ENCODE data around the gene ELL3. TPM values are rescaled to one million over a fixed set of nuclear protein-coding genes. Genes with fewer than 3 reads are reported as not detected.
A peak's percentile ranks its signal among the peaks of the same experiment; 100 is the strongest.
"Not testable (repeated sequence)": the region's sequence is repeated elsewhere in the genome, so short reads cannot be mapped to it uniquely, and the experiment has no call there.

ELL3 gene
- total RNA-seq (2022): 1.3 and 2.0 TPM in 2 replicates
- Bru-seq, nascent RNA: percentile 2 among the genes with signal in this experiment
- percentile 20 among the genes with signal in this experiment for BruChase-seq, experiment 1, labeled RNA remaining after a 6-hour chase
- BruChase-seq, experiment 2, labeled RNA remaining after a 2-hour chase: percentile 6 among the genes with signal in this experiment
- long read RNA-seq, partial matches to known transcripts: 0 of 2 reads
- long read RNA-seq, other reads (novel, unspliced or antisense): 0 of 2 reads

- BruUV-seq (replicated peaks): no TSS peak
- H3K4me1 Mint-ChIP-seq (ENCODE audit: low read depth, unreplicated experiment): no peaks in the 10 kb centered on the region
- H3K9me3 Mint-ChIP-seq (ENCODE audit: low read depth, unreplicated experiment): no peaks in the 10 kb centered on the region
- TF ChIP-seq CTCF (IDR thresholded peaks at IDR 0.05; ENCODE audit: unreplicated experiment): no peak
- CTCF ChIA-PET: interaction anchor here (0.6 to 0.8 kb wide), 4 partner anchors 14 to 1037 kb away, joined by 3 to 9 read pairs (median 4); no protein-coding TSS in a partner anchor
- intact Hi-C loops (cut with micrococcal nuclease; ENCODE audit: unreplicated experiment): no loop called here
- DNase-seq: peak; percentile 71
- H3K36me3 Mint-ChIP-seq (ENCODE audit: insufficient read depth, unreplicated experiment): peaks cover 49% of the 10 kb centered on the region
- H3K27me3 Mint-ChIP-seq (ENCODE audit: unreplicated experiment): no peaks in the 10 kb centered on the region
- H3K4me3 Mint-ChIP-seq (ENCODE audit: low read depth, unreplicated experiment): peak within 1 kb of the TSS; percentile 74
- H3K27ac Mint-ChIP-seq (ENCODE audit: unreplicated experiment): peak within 1 kb of the TSS; percentile 79
Observed at GRCh38 chr15:43776718-43777266, at the start of gene ELL3. ELL3 (minus strand) TSS chr15:43776966; CDS start chr15:43776901, 65 bp downstream.

GRCh38 chr15:43826029-43826507 lies 49.3 kb upstream of the ELL3 start:
- Mint-ChIP-seq H3K27me3 (ENCODE audit: unreplicated experiment) (no peaks in the 10 kb centered on the region), H3K9me3 (ENCODE audit: low read depth, unreplicated experiment) (no peaks in the 10 kb centered on the region), H3K4me3 (ENCODE audit: low read depth, unreplicated experiment) (peak overlapping the region; percentile 77), H3K36me3 (ENCODE audit: insufficient read depth, unreplicated experiment) (peaks cover 10% of the 10 kb centered on the region), H3K27ac (ENCODE audit: unreplicated experiment) (no peak overlapping the region), H3K4me1 (ENCODE audit: low read depth, unreplicated experiment) (no peaks in the 10 kb centered on the region)
- DNase-seq: no peak
- no TSS peak for BruUV-seq (replicated peaks)
- TF ChIP-seq CTCF (IDR thresholded peaks at IDR 0.05; ENCODE audit: unreplicated experiment): no peak
- intact Hi-C loops (cut with micrococcal nuclease; ENCODE audit: unreplicated experiment): no loop called here
- CTCF ChIA-PET: no interaction called here

- H3K4me3 Mint-ChIP-seq (ENCODE audit: low read depth, unreplicated experiment); H3K4me1 Mint-ChIP-seq (ENCODE audit: low read depth, unreplicated experiment); H3K27ac Mint-ChIP-seq (ENCODE audit: unreplicated experiment); H3K36me3 Mint-ChIP-seq (ENCODE audit: insufficient read depth, unreplicated experiment); DNase-seq; H3K9me3 Mint-ChIP-seq (ENCODE audit: low read depth, unreplicated experiment); BruUV-seq (replicated peaks); intact Hi-C loops (cut with micrococcal nuclease; ENCODE audit: unreplicated experiment); CTCF ChIA-PET; H3K27me3 Mint-ChIP-seq (ENCODE audit: unreplicated experiment): not testable (repeated sequence)
Observed at GRCh38 chr15:43825305-43825704, 48.5 kb upstream of the ELL3 start.

GRCh38 chr15:43824302-43825246 lies 47.8 kb upstream of the ELL3 start, which contains the start of gene MFAP1:
MFAP1 (minus strand) TSS chr15:43824690; CDS start chr15:43824569, 121 bp downstream.
- intact Hi-C loops (cut with micrococcal nuclease; ENCODE audit: unreplicated experiment): no loop called here
- CTCF ChIA-PET: interaction anchor here (0.6 to 0.9 kb wide), 3 partner anchors 17 to 35 kb away, joined by 3 to 9 read pairs (median 3); no protein-coding TSS in a partner anchor
- peaks cover 10% of the 10 kb centered on the region for H3K36me3 Mint-ChIP-seq (ENCODE audit: insufficient read depth, unreplicated experiment)
- H3K27ac Mint-ChIP-seq (ENCODE audit: unreplicated experiment): peak within 1 kb of the TSS; percentile 95
- no peaks in the 10 kb centered on the region for H3K4me1 Mint-ChIP-seq (ENCODE audit: low read depth, unreplicated experiment)
- H3K4me3 Mint-ChIP-seq (ENCODE audit: low read depth, unreplicated experiment): peak within 1 kb of the TSS; percentile 83
- BruUV-seq (replicated peaks): TSS peak; percentile 85
- no peaks in the 10 kb centered on the region for H3K9me3 Mint-ChIP-seq (ENCODE audit: low read depth, unreplicated experiment)
- no peaks in the 10 kb centered on the region for H3K27me3 Mint-ChIP-seq (ENCODE audit: unreplicated experiment)
- TF ChIP-seq CTCF (IDR thresholded peaks at IDR 0.05; ENCODE audit: unreplicated experiment): no peak
- peak; percentile 77 for DNase-seq
